LNCaP clone FGC (cell line): ENCODE results near the gene PHLDA1.

Source experiments
- DNase-seq: peaks from one replicate; pipeline ENCODE4 v3.0.0-alpha.2; 2011; ENCODE audit warnings: low read depth
- H3K4me3 ChIP-seq: 2 replicates; pipeline ENCODE4 v1.5.1; 2011; ENCODE audit warnings: mild to moderate bottlenecking, low read depth, low read length, control low read depth
- TF ChIP-seq, protein P1 (sequence below): IDR thresholded peaks from 2 replicates; pipeline ENCODE4 v1.5.1; 2012; ENCODE audit warnings: mild to moderate bottlenecking; ENCODE audit not compliant: control insufficient read depth, insufficient read depth; ENCODE audit errors: extremely low read depth

PHLDA1 gene

DNA sequence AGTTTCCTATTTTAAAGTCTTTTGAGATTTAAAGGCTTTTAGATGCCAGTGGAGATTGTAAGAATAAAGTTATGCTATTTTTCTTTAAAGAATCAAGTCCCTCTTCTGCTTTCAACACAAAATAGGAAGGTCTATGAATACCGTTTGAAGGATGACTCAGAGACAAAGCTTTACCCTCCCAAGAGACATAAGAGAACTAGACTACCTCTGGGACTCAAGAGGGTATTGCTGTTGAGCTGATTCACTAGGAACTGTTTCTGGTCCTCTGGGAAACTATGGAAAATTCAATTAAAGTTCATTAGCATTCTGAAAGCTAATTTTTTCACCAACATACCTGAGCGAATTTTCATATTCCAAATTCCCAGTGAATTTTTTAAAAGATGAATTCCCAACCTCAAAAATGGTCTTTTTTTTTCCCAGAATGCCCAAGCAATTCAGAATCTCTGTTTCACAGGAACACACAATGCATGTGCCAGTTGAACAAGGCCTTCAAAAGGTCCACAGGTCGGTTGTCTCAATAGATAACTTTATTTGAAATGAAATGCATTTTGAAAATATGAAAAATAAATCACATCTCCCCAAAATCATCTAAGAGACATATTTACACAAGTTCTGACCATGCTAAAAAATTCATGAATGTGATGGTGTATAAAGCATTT is 6.5 kb downstream of the PHLDA1 start:
- no peak overlapping the region for H3K4me3 ChIP-seq
- no peak for DNase-seq
- TF ChIP-seq, protein P1, sequence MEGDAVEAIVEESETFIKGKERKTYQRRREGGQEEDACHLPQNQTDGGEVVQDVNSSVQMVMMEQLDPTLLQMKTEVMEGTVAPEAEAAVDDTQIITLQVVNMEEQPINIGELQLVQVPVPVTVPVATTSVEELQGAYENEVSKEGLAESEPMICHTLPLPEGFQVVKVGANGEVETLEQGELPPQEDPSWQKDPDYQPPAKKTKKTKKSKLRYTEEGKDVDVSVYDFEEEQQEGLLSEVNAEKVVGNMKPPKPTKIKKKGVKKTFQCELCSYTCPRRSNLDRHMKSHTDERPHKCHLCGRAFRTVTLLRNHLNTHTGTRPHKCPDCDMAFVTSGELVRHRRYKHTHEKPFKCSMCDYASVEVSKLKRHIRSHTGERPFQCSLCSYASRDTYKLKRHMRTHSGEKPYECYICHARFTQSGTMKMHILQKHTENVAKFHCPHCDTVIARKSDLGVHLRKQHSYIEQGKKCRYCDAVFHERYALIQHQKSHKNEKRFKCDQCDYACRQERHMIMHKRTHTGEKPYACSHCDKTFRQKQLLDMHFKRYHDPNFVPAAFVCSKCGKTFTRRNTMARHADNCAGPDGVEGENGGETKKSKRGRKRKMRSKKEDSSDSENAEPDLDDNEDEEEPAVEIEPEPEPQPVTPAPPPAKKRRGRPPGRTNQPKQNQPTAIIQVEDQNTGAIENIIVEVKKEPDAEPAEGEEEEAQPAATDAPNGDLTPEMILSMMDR: no peak

DNA sequence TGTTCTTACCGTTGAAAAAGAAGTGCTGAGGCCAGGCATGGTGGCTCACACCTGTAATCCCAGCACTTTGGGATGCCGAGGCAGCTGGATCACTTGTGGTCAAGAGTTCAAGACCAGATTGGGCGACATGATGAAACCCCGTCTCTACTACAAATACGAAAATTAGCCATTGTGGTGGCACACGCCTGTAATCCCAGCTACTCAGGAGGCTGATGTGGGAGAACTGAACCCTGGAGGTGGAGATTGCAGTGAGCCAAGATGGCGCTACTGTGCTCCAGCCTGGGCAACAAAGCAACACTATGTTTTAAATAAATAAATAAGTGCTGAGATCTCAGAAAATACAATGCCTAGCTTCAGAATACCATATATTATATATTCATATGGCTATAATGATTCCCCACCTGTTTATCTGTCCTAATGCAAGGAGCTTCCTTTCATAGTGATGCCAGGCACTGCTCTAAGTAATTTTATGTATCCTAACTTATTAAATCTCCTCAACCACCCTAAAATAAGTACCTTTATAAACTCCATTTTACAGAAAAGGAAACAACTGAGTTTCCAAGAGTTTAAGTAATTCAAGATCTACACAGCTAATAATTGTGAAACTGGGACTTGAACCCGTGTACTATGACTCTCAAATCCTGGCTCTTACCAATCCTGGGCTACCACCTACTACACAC is 7.3 kb downstream of the PHLDA1 start:
- DNase-seq: no peak
- no peak overlapping the region for H3K4me3 ChIP-seq
- TF ChIP-seq, protein P1: no peak

DNA sequence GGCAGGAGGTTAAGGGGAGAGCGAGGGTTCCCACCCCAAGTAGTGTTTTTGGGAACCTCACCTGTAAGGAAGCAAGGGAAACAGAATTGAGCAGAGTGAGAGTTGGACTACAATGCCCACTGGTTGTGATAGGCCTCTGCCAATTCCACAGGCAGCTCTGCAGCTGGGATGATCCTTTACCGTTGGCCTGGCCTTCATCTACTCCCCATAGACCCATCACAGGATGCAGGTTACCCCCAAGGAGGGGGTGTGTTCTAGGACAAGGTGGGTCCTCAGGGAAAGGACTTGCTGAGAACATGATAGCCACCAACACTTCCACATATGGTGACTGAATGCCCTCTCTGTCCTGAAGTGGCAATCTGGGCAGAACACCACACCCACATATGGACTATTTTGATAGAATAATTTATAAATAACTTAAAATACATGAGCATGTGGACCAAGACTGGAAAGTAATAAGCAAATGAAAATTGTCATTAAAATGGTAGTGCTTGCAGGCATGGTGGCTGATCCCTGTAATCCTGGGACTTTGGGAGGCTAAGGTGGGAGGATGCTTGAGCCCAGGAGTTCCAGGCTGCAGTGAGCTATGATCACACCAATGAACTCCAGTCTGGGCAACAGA is 8.4 kb downstream of the PHLDA1 start:
- no peak overlapping the region for H3K4me3 ChIP-seq
- TF ChIP-seq, protein P1: no peak
- no peak for DNase-seq

DNA sequence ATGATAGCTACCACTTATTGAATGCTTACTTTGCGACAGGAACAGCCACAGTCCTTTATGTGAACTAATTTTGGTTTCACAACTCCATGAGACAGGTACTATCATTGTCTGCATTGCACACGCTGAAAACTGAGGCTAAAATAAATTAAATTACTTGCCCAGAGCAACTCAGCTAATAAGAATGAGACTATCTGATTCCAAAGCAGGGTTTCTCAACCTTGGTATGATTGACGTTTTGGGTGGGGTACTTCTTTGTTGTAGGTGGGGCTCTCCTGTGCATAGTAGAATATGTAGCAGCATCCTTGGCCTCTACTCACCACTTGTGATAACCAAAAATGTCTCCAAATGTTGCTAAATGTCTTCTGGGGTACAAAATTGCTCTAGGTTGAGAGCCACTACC is 9.1 kb downstream of the PHLDA1 start:
- no peak overlapping the region for H3K4me3 ChIP-seq
- TF ChIP-seq, protein P1: no peak
- no peak for DNase-seq

DNA sequence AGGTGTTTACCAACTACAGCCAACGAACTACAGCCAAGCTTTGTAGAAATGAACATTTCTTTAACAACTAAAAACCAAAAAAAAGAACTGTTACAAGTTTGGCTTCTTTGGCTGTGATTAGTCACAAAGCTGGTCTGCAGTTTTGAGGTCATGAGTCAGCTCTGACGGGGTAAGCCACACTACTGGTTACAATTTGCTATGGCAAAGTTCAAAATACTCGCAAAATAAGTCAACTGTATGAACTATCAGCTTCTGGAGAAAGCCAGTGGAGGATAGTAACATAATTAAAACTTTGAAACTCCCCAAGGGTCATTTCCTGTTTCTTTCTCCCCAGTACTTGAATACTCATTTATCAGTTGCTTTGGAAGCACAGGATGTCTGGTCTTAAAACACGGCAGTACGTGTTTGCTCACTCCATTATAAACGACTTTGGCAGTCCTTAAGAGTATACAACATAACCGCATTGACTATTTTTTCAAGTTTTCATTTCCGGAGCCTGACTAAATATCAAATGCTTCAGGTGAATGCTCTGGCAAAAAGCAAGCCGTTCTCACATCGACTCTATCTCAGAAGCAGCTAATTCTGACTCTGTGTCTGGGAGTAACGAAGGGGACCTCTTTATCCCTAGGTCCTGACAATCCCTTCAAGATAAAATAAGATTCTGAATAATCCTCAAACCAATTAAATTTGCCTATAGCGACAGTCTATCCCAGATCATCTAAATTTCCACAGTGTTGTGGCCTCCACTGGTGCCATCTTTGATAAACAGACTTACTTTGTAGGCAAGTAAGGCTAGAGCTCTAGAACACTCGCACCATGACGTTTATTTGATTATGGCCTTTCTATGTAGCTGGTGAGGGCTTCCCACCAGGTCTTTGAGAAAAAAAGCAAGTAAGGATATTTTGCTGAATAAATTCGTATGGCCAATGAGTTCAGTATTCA is 10.6 kb downstream of the PHLDA1 start:
- no peak overlapping the region for H3K4me3 ChIP-seq
- no peak for DNase-seq
- TF ChIP-seq, protein P1: no peak

DNA sequence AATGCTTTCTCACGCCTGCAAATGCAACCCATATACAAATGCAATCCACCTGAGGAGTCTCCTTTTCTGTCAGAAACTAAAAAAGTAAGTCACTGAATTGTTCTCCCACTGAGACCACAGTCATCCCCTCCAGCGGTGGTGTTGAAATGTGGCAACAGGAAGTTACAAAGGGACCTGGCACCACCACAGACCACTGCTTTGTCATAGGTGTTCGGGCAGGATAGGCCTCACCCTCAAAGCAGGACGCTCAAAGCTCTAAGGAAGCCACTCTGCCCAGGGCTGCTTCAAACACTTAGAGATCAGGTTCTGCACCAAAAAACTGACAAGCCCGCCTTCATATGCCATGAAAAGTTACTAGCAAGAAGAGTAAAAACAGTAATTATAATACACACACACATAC is 11.3 kb downstream of the PHLDA1 start:
- DNase-seq: no peak
- no peak overlapping the region for H3K4me3 ChIP-seq
- TF ChIP-seq, protein P1: no peak
